ENCODE results near the gene ZNF710. TPM values are rescaled to one million over a fixed set of nuclear protein-coding genes. Genes with fewer than 3 reads are reported as not detected.
A peak's percentile ranks its signal among the peaks of the same experiment; 100 is the strongest.

The ZNF710 gene
- total and polyA plus RNA-seq, 2 of the 8 experiments (the other 6 are each of a cell fraction or from before 2014, with no cell fraction given), result 10.5 to 24.0 TPM

GRCh38 chr15:90037961-90038631, 37.0 kb downstream of the ZNF710 start:
- no peaks in the 10 kb centered on the region for H3K36me3 ChIP-seq (ENCODE audit: control insufficient read depth in 2 of 4, insufficient read depth in 4 of 4, low read length in 3 of 4)
- H3K56ac ChIP-seq (replicated peaks; ENCODE audit: insufficient read length, low read depth, low read length), result no peak overlapping the region
- H2AK5ac ChIP-seq (ENCODE audit: low read depth, low read length), result no peak overlapping the region
- H3K79me2 ChIP-seq (ENCODE audit: control insufficient read depth in 1 of 2, insufficient read depth in 2 of 2, low read length in 2 of 2), result no peaks in the 10 kb centered on the region
- H3K27me3 ChIP-seq (replicated peaks in 1 of 4; ENCODE audit: control insufficient read depth in 3 of 4, extremely low read depth in 1 of 4, insufficient read depth in 3 of 4, low read length in 3 of 4), result no peaks in the 10 kb centered on the region
- H3K18ac ChIP-seq (ENCODE audit: extremely low read depth, low read length), result no peak overlapping the region
- H2BK5ac ChIP-seq (ENCODE audit: low read depth, low read length), result no peak overlapping the region
- no peak overlapping the region for H2BK12ac ChIP-seq (ENCODE audit: low read depth, low read length)
- WGBS, 2 experiments (ENCODE audit: extremely low coverage in 1 of 2, insufficient coverage in 1 of 2, insufficient read length in 1 of 2, insufficient replicate concordance in 2 of 2, low coverage in 1 of 2, low lambda C conversion rate in 2 of 2, missing lambda C conversion rate in 1 of 2), result 84% methylated on average over 14 of the region's 14 CpGs; no CpG with 5 or more reads in 1 of the 2 experiments
- peaks cover 2% of the 10 kb centered on the region; the same call in 1 of the 2 replicates for H3K23me2 ChIP-seq (ENCODE audit: low read depth, low read length)
- no peak overlapping the region for H3K14ac ChIP-seq (ENCODE audit: insufficient read length)
- peaks cover 0 to 3% of the 10 kb centered on the region in 2 experiments for H4K20me1 ChIP-seq (replicated peaks in 1 of 2; ENCODE audit: control insufficient read depth in 1 of 2, insufficient read depth in 2 of 2, low read length in 2 of 2)
- H4K8ac ChIP-seq (ENCODE audit: extremely low read depth, insufficient read depth, low read length), result no peak overlapping the region
- TF ChIP-seq, protein P1, sequence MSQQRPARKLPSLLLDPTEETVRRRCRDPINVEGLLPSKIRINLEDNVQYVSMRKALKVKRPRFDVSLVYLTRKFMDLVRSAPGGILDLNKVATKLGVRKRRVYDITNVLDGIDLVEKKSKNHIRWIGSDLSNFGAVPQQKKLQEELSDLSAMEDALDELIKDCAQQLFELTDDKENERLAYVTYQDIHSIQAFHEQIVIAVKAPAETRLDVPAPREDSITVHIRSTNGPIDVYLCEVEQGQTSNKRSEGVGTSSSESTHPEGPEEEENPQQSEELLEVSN (IDR thresholded peaks at IDR 0.05), result no peak
- TF ChIP-seq MAFK (IDR thresholded peaks at IDR 0.05; ENCODE audit: low read depth, low read length) (peak; percentile 76; the same call in 1 of the 2 replicates), BACH1 (IDR thresholded peaks at IDR 0.05; ENCODE audit: low read length) (peak; percentile 81)
- DNase-seq (ENCODE audit: low read depth in 1 of 2, low spot score in 2 of 2) (no peak), FAIRE-seq (no peak)
- H4K5ac ChIP-seq (ENCODE audit: insufficient read length, low read depth, low read length), result no peak overlapping the region
- H2BK120ac ChIP-seq (replicated peaks; ENCODE audit: low read depth, low read length), result no peak overlapping the region
- H2BK20ac ChIP-seq (ENCODE audit: low read length), result 0 out of 2 replicates have a peak overlapping the region, but pooled peaks have one; percentile 3
- H4K91ac ChIP-seq (replicated peaks; ENCODE audit: insufficient read length, low read length), result no peak overlapping the region
- H3K9ac ChIP-seq (replicated peaks in 1 of 4; ENCODE audit: extremely low read depth in 1 of 4, low read depth in 3 of 4, low read length in 3 of 4), result no peak overlapping the region
- no peak overlapping the region for H2BK15ac ChIP-seq (ENCODE audit: low read length)
- no peak overlapping the region for H3K4me2 ChIP-seq (ENCODE audit: insufficient read depth in 1 of 2, low read depth in 2 of 2, low read length in 2 of 2)
- H3K9me3 ChIP-seq (ENCODE audit: insufficient read depth in 2 of 2, low read depth in 1 of 2, low read length in 1 of 2), result no peaks in the 10 kb centered on the region
- H3K23ac ChIP-seq (ENCODE audit: insufficient read length), result no peak overlapping the region
- H3K79me1 ChIP-seq (ENCODE audit: low read depth, low read length), result peaks cover 7% of the 10 kb centered on the region
- POLR2A ChIA-PET (ENCODE audit: partially characterized antibody), result interaction anchor here (1.1 kb wide), 1 partner anchor 24 kb away, joined by 3 read pairs; no protein-coding TSS in a partner anchor
- H3K27ac ChIP-seq (ENCODE audit: low read depth, low read length), result no peak overlapping the region
- H3K4me3 ChIP-seq (ENCODE audit: extremely low read depth in 1 of 4, insufficient read depth in 2 of 4, low read depth in 3 of 4, low read length in 4 of 4), result no peak overlapping the region
- H3K4me1 ChIP-seq (replicated peaks in 1 of 4; ENCODE audit: control insufficient read depth in 3 of 4, insufficient read depth in 4 of 4, low read length in 3 of 4), result peaks cover 0 to 36% (median 7%) of the 10 kb centered on the region in 4 experiments; a peak in 4 of 7 replicates
- CTCF ChIA-PET (ENCODE audit: partially characterized antibody), result interaction anchor here (1.0 kb wide), 1 partner anchor 48 kb away, joined by 5 read pairs; no protein-coding TSS in a partner anchor
- no peak overlapping the region for H3K4ac ChIP-seq (replicated peaks; ENCODE audit: insufficient read length, low read depth, low read length)
- H2AFZ ChIP-seq (ENCODE audit: low read length), result no peak overlapping the region

All from H1 (cell line).